GM19043 (cell line): ENCODE measurements around the gene MREG.
A peak's percentile ranks its signal among the peaks of the same experiment; 100 is the strongest.
"Not testable (repeated sequence)": the region's sequence is repeated elsewhere in the genome, so short reads cannot be mapped to it uniquely, and the experiment has no call there.

Source experiments
- ATAC-seq: cut with Tn5 transposase; IDR thresholded peaks from one replicate; pipeline ENCODE4 v1.9.1; 2021; ENCODE audit warnings: low read depth; ENCODE audit not compliant: unreplicated experiment

Gene MREG

GRCh38 chr2:215966951-215967350, 46.4 kb downstream of the MREG start:
- no peak for ATAC-seq

- no peak for ATAC-seq
Measured at GRCh38 chr2:215966274-215966673, 47.1 kb downstream of the MREG start.

GRCh38 chr2:215965532-215966165, 47.7 kb downstream of the MREG start:
- ATAC-seq: no peak

- ATAC-seq: no peak
Measured at GRCh38 chr2:215961981-215962380, 51.4 kb downstream of the MREG start.

GRCh38 chr2:215958257-215958656, 55.1 kb downstream of the MREG start:
- ATAC-seq: no peak

- ATAC-seq: not testable (repeated sequence)
Measured at GRCh38 chr2:215957354-215958122, 55.8 kb downstream of the MREG start.

- ATAC-seq: no peak
Measured at GRCh38 chr2:215952860-215953637, 60.3 kb downstream of the MREG start.

- no peak for ATAC-seq
Measured at GRCh38 chr2:215951558-215951957, 61.8 kb downstream of the MREG start.

GRCh38 chr2:215949991-215950404, 63.4 kb downstream of the MREG start:
- ATAC-seq: peak; percentile 84

GRCh38 chr2:215948051-215948450, 65.3 kb downstream of the MREG start:
- no peak for ATAC-seq

- ATAC-seq: no peak
Measured at GRCh38 chr2:215946586-215946985, 66.8 kb downstream of the MREG start.

GRCh38 chr2:215942194-215942593, 71.2 kb downstream of the MREG start:
- ATAC-seq: no peak

- no peak for ATAC-seq
Measured at GRCh38 chr2:215941726-215942125, 71.6 kb downstream of the MREG start.

- ATAC-seq: no peak
Measured at GRCh38 chr2:215940645-215941184, 72.6 kb downstream of the MREG start.

- ATAC-seq: no peak
Measured at GRCh38 chr2:215937190-215937589, 76.2 kb downstream of the MREG start.

- no peak for ATAC-seq
Measured at GRCh38 chr2:215933151-215933550, 80.2 kb downstream of the MREG start.

GRCh38 chr2:215931256-215931903, 82.0 kb downstream of the MREG start:
- ATAC-seq: peak; percentile 88

- no peak for ATAC-seq
Measured at GRCh38 chr2:215930505-215931253, 82.7 kb downstream of the MREG start.

GRCh38 chr2:215929602-215930335, 83.6 kb downstream of the MREG start:
- no peak for ATAC-seq
